GM18861 (cell line): ENCODE measurements around the gene RFTN2.
"Not testable (repeated sequence)": the region's sequence is repeated elsewhere in the genome, so short reads cannot be mapped to it uniquely, and the experiment has no call there.

Source experiments
- ATAC-seq: cut with Tn5 transposase; IDR thresholded peaks from one replicate; pipeline ENCODE4 v1.9.1; 2021; ENCODE audit not compliant: unreplicated experiment

The RFTN2 gene

GRCh38 chr2:197675711-197676188 is 363 bp upstream of the RFTN2 start:
- ATAC-seq = no peak

GRCh38 chr2:197674591-197674990 is 796 bp downstream of the RFTN2 start:
- no peak for ATAC-seq

DNA sequence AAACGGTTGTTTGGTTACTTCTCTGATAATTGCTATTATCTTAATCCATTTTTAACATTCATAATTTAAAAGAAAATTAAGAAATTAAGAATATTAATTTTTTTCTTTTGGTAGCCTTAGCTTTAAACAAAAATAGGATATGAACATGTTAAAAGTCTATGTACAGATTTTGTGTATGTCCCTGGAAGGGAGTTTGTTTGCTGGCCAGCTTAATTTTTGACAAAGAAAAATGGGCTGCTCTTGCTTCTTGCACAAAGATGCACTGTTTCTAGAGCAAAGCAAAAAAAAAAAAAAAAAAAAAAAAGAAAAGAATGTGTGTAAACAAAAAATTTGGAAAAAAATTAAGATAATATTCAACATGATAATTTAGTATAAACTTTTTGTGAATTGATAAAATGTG is 1.3 kb downstream of the RFTN2 start:
- no peak for ATAC-seq

GRCh38 chr2:197673606-197674005 is 1.8 kb downstream of the RFTN2 start:
- ATAC-seq = no peak

- no peak for ATAC-seq
These were observed 2.3 kb downstream of the RFTN2 start for GRCh38 chr2:197673106-197673505.

- no peak for ATAC-seq
These were observed 3.0 kb downstream of the RFTN2 start for GRCh38 chr2:197672371-197672893.

GRCh38 chr2:197669077-197669476 is 6.3 kb downstream of the RFTN2 start:
- ATAC-seq = no peak

DNA sequence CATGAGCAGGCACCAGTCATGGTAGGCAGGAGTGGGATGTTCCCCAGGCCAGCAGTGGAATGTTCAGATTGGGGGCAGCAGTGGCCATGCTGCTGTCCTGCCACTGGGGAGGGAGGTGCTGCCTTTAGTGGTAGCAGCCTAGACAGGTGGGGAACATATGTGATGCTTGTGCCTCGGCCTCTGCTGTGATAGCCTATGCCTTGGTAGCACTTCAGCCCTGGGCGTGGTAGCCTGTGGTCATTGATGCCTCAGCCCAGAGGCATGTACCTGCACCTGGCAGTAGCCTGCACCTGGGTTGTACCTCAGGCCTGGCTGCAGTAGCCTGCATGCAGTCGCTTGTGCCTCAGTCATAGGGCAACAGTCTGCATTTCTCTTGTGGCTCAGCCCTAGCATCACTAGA is 7.1 kb downstream of the RFTN2 start:
- no peak for ATAC-seq

- no peak for ATAC-seq
These were observed 9.1 kb downstream of the RFTN2 start for GRCh38 chr2:197666277-197666676.

DNA sequence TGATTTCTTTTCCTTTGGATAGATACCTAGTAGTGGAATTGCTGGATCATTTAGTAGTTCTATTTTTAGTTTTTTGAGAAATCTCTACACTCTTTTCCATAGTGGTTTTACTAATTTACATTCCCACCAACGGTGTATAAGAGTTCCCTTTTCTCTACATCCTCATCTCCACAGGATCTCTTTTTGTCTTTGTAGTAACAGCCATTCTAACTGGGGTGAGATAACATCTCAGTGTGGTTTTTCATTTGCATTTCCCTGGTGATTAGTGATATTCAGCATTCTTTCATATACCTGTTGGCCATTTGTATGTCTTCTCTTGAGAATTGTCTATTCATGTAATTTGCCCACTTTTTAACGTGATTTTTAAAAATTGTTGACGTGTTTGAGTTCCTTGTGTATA is 13.8 kb downstream of the RFTN2 start:
- no peak for ATAC-seq

DNA sequence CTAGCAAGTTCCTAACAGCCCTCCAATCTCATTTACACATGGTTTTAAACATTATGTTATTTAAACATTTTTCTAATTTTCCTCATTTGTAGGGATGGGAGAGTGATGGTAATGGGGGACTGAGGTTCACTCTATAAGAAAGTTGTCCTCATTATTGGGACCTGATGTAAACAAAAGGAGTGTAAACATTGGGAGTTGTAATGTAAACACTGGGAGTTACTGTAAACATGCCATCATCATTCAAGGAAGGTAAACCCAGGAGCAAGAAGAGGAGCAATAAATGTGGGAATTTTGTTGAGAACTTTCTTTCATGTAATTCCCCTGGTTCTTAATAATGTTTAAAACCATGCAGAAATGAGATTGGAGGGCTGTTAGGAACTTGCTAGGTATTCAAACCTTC is 17.8 kb downstream of the RFTN2 start:
- ATAC-seq = no peak

DNA sequence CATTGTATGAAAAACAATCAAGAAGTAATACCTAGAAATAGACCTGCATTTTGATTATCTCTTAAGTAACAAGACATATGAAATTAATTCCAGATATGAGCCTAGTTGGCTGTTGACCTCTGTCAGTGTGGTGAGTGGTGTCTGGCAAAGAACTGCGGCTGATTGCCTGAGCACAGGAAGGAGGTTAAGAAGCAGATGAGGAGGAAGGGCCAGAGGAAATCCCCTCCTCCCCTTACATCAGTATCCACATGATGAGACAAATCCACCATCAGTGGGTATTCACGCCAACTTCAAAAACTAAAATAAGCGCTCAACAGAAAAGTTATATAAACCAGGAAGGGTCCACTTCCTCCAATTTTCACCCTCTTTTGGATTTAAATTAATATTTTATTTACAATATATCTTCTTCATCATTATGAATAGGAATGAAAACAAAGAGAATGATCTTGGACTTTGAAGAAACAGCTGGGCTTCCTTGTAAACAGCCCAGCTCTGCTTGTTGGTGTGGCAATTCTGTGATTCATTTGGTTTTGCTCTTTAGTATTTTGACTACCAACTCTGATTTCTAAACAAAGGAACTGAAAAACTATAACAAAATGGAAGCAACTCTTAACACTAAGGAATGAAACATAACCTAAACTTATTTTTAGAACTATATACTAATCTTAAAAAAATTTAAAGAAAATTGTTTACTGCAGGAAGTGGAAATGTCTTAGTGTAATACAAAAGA is 27.3 kb downstream of the RFTN2 start:
- no peak for ATAC-seq

DNA sequence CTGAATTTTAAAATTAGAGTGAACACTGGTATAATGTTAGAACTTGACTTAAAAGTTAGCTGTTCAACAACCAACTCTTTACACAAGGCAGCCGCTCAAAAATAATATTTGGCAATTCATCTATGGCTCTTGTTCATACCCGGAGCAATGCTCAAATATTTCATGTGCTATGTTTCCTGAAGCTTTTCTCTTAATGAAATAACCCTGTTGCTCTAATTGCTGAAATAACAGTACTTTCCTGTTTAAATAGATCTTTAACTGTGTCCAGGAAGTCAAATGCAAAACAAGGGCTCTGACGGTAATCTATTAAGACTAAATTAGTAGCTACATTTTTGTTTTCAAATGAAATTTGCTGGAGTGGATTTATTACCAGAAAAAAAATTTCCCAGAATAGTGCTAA is 33.7 kb downstream of the RFTN2 start:
- ATAC-seq = no peak

- ATAC-seq = not testable (repeated sequence)
These were observed 34.7 kb downstream of the RFTN2 start for GRCh38 chr2:197640571-197641122.

GRCh38 chr2:197633109-197633657 is 42.2 kb downstream of the RFTN2 start:
- ATAC-seq = no peak

GRCh38 chr2:197628043-197628500 is 47.3 kb downstream of the RFTN2 start:
- peak; percentile 58 for ATAC-seq

- no peak for ATAC-seq
These were observed 48.3 kb downstream of the RFTN2 start for GRCh38 chr2:197626965-197627625.

DNA sequence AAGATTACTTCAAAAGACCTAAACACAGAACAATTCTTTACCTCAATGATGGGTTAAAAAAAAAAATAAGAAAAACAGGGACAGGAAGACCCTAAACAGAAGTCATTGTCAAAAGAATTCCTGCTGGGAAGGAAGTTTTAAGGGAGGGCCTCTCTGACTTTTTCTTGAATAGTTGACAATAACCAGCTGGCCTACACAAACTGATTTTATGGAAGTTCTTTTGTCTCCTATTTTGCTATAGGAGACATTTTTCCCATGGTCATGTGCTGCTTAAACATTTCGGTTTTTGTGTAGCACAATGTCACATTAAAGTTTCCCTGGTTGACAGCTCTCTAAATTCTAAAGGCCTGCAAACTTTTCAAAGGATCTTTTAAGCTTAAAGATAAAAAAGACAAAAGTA is 55.3 kb downstream of the RFTN2 start:
- ATAC-seq = no peak

DNA sequence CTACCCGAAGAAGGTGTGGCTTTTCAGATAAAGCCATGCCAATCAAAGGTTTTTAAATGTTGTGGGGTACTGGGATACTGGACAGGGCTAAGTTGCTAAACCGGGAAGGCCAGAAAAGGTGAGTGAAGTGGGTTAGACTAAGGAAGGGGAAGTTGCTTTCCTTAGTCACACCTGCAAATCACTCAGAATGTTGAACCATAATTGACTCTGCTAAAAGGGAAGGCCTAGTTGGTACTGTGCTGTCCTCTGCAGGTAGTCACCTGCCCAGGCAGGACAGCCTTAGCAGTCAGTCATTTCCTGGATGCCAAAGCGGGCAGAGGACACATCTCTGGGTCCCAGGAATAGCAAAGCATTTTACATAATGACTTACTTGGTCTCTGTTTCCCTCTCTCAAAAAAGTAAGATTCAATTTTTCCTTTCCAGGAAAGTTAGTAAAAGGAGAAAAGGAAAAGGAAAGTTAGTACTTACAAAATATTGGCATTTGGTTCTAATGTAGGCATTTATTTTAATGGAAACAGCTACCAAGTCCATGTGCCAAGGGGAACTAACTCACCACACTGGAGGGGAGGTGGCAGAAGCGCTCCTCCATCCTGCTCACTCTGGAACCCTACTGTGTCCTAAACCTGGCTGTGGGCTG is 60.3 kb downstream of the RFTN2 start:
- no peak for ATAC-seq

- ATAC-seq = no peak
These were observed 60.9 kb downstream of the RFTN2 start for GRCh38 chr2:197614532-197614931.

DNA sequence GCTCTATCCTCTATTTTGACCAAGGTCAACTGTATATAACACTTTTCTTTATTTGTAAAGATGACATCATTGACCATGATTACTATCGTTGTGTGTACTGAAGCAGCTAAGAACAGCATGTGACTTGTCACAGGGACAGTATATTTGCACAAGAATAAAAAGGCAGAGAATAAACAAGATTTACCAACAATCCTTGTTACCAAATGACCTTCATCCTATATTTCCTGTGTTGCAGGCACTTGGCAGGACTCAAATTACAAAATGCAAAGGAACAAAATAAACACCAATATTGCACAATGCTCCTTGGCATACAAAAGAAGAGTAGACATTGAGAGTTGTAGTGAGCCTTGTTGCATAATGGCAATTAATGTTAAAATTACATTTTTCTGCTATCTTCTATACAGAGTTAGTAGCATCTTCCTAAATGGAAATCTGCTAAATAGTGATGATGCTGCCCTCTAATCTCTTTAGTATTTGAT is 61.8 kb downstream of the RFTN2 start:
- ATAC-seq = no peak
